EH (cell line): ENCODE data around the gene TMEM129.

Experiments
- DNase-seq: peaks from one replicate; pipeline ENCODE4 v3.0.0-alpha.2; 2015; ENCODE audit warnings: low read depth

TMEM129 gene

GRCh38 chr4:1758306-1759121, 37.4 kb upstream of the TMEM129 start:
- DNase-seq: no peak

GRCh38 chr4:1757836-1758235, 36.7 kb upstream of the TMEM129 start:
- no peak for DNase-seq

GRCh38 chr4:1756893-1757779, 36.0 kb upstream of the TMEM129 start:
- no peak for DNase-seq

- DNase-seq: no peak
Measured at GRCh38 chr4:1756079-1756478, 35.0 kb upstream of the TMEM129 start.

GRCh38 chr4:1755297-1755696, 34.2 kb upstream of the TMEM129 start:
- no peak for DNase-seq

- DNase-seq: no peak
Measured at GRCh38 chr4:1754336-1754735, 33.2 kb upstream of the TMEM129 start.

GRCh38 chr4:1753697-1754311, 32.7 kb upstream of the TMEM129 start:
- DNase-seq: no peak

GRCh38 chr4:1753294-1753696, 32.2 kb upstream of the TMEM129 start:
- DNase-seq: no peak

- peak; percentile 17 for DNase-seq
Measured at GRCh38 chr4:1752284-1753041, 31.3 kb upstream of the TMEM129 start.

GRCh38 chr4:1751919-1752283, 30.8 kb upstream of the TMEM129 start:
- no peak for DNase-seq

GRCh38 chr4:1751155-1751918, 30.2 kb upstream of the TMEM129 start:
- DNase-seq: no peak

- no peak for DNase-seq
Measured at GRCh38 chr4:1750381-1751154, 29.4 kb upstream of the TMEM129 start.

- no peak for DNase-seq
Measured at GRCh38 chr4:1749826-1750225, 28.7 kb upstream of the TMEM129 start.

- DNase-seq: no peak
Measured at GRCh38 chr4:1749370-1749769, 28.2 kb upstream of the TMEM129 start.

- DNase-seq: peak; percentile 71
Measured at GRCh38 chr4:1748465-1748995, 27.4 kb upstream of the TMEM129 start.

GRCh38 chr4:1747603-1747967, 26.5 kb upstream of the TMEM129 start:
- DNase-seq: no peak

GRCh38 chr4:1746919-1747602, 25.9 kb upstream of the TMEM129 start:
- no peak for DNase-seq

- peak; percentile 72 for DNase-seq
Measured at GRCh38 chr4:1746265-1746691, 25.2 kb upstream of the TMEM129 start.

- DNase-seq: no peak
Measured at GRCh38 chr4:1745697-1746096, 24.6 kb upstream of the TMEM129 start.

GRCh38 chr4:1745165-1745564, 24.0 kb upstream of the TMEM129 start:
- DNase-seq: no peak
